ENCODE measurements around the gene RCN2.

The RCN2 gene

DNA sequence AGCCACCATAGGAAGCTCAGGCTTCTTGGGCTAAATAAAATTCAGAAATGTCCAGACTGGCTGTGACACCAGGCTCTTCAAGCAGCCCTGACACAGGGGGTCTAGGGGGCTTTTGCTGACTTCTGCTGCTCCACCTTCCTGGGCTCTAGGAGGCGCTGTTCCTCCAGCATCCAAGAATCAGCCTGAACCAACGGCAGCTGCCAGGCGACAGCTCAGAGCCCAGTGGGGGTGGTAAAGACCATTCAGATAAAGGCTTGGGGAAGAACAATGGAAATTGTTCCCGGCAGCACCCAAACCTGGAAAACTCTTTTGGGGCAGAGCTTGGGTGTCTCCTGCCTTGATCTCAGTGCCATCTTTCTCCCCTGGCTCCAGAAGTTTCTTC is 41.8 kb downstream of the RCN2 start:
- peaks cover 3% of the 10 kb centered on the region for H3K4me1 Mint-ChIP-seq
- H3K4me3 Mint-ChIP-seq, result no peak overlapping the region
- H3K36me3 Mint-ChIP-seq, result no peaks in the 10 kb centered on the region
- H3K27ac Mint-ChIP-seq, result no peak overlapping the region
- ATAC-seq (ENCODE audit: low read depth) (peak; percentile 60), DNase-seq (ENCODE audit: low spot score in 2 of 2) (peak; percentile 32 to 41)
- H3K9me3 Mint-ChIP-seq, result no peaks in the 10 kb centered on the region
- no peaks in the 10 kb centered on the region for H3K27me3 Mint-ChIP-seq

DNA sequence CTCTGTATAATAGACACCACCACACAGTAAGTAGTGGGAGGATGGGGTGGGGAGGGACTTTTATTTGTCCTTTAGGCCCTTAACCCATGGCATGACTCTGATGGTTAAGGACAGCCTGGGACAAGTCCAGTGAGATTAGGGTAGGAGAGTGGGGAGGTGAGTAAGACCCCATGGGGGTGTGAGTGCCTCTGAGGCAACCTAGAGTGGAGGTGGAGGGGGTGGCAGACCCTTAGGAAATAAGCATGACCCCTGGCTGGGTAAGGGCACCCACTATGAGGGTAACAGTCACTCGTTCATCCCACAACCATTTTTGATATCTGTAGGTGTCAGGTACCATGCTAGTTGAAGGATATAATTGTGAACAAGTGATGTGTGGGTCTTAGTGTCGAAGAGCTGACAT is 42.4 kb downstream of the RCN2 start:
- Mint-ChIP-seq H3K36me3 (no peaks in the 10 kb centered on the region), H3K27me3 (no peaks in the 10 kb centered on the region), H3K4me3 (no peak overlapping the region), H3K9me3 (peaks cover 1% of the 10 kb centered on the region), H3K27ac (no peak overlapping the region), H3K4me1 (peaks cover 3% of the 10 kb centered on the region)
- ATAC-seq (ENCODE audit: low read depth) (no peak), DNase-seq (ENCODE audit: low spot score in 2 of 2) (no peak)

DNA sequence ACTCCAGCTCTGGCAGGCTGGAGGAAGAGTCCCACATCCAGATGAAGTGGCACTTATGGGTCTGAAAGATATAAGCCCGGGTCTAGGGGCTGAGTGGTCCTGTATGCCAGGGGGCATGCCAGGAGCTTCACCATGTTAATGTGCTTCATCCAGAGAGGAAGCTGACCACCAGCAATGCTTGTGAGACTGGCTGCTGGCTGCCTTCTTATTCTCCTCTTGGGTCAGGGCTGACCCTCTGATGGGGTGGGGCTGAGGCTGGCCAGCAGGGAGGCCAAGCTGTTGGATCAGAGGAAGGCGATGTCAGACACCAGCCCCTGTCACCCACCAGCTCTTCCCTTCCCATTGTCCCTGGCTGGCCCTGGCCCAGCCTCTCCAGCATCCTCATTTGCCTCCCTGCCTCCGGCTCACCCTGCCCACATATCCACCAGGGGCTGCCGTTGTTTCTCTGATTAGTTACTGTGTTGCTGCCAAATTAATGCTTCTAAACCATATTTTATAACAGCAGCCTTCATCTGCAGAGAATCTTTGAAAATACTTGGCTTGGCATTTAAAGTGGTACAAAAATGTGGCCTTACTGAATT is 43.0 kb downstream of the RCN2 start:
- no peak overlapping the region for H3K27ac Mint-ChIP-seq
- peaks cover 3% of the 10 kb centered on the region for H3K4me1 Mint-ChIP-seq
- H3K36me3 Mint-ChIP-seq, result no peaks in the 10 kb centered on the region
- H3K9me3 Mint-ChIP-seq, result peaks cover 1% of the 10 kb centered on the region
- H3K27me3 Mint-ChIP-seq, result no peaks in the 10 kb centered on the region
- DNase-seq (ENCODE audit: low spot score in 2 of 2) (no peak), ATAC-seq (ENCODE audit: low read depth) (no peak)
- H3K4me3 Mint-ChIP-seq, result no peak overlapping the region

DNA sequence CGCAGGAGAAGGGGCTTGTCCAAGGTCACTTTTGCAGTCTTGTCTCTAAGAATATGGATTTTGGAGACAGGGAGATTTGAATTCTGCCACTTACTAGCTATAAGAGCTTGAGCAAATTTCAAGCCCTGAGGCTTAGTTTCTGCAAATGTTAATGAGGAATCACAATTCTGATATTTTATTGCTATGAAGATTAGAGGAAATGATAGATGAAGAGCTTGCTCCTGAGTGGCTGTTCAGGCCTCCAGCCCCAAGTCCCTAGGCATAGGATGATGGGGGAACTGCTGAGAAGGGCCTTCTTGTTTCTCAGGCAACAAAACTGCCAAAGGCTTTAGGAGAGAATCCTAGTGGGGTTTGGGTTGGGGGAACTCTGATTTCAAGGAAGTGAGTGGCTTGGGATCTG is 44.6 kb downstream of the RCN2 start:
- Mint-ChIP-seq H3K4me1 (peaks cover 3% of the 10 kb centered on the region), H3K27ac (no peak overlapping the region), H3K4me3 (no peak overlapping the region), H3K9me3 (peaks cover 1% of the 10 kb centered on the region), H3K36me3 (no peaks in the 10 kb centered on the region), H3K27me3 (peaks cover 3% of the 10 kb centered on the region)
- no peak for ATAC-seq (ENCODE audit: low read depth)
- no peak for DNase-seq (ENCODE audit: low spot score in 2 of 2)

DNA sequence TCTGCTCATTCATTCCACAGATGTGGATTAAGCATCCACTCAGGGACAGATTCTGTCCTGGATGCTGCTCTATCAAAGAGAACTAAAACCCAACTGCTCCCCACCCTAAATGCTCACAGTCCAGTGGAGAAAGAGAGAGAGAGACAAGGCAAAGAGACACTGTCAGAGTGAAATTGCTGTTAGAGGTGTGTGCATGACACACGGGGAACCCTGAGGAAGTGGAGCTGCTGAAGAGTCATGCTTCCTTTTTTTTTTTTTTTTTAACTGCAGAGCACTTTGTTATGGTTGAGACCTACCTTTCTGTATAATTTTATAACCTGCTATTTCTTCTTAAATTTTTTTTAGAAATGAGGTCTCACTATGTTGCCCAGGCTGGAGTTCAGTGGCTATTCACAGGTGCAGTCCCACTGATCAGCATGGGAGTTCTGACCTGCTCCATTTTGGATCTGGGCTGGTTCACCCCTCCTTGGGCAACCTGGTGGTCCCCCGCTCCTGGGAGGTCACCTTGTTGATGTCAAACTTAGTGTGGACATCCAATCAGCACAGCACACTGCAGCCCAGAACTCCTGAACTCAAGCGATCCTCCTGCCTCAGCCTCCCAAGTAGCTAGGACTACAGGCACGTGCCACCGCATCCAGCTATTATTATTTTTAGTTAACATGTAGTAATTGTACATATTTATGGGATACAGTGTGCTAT is 45.2 kb downstream of the RCN2 start:
- no peaks in the 10 kb centered on the region for H3K36me3 Mint-ChIP-seq
- peaks cover 3% of the 10 kb centered on the region for H3K4me1 Mint-ChIP-seq
- DNase-seq (ENCODE audit: low spot score in 2 of 2), result no peak
- ATAC-seq (ENCODE audit: low read depth), result peak; percentile 65
- H3K9me3 Mint-ChIP-seq, result peaks cover 1% of the 10 kb centered on the region
- H3K27me3 Mint-ChIP-seq, result peaks cover 3% of the 10 kb centered on the region
- H3K27ac Mint-ChIP-seq, result no peak overlapping the region
- no peak overlapping the region for H3K4me3 Mint-ChIP-seq

DNA sequence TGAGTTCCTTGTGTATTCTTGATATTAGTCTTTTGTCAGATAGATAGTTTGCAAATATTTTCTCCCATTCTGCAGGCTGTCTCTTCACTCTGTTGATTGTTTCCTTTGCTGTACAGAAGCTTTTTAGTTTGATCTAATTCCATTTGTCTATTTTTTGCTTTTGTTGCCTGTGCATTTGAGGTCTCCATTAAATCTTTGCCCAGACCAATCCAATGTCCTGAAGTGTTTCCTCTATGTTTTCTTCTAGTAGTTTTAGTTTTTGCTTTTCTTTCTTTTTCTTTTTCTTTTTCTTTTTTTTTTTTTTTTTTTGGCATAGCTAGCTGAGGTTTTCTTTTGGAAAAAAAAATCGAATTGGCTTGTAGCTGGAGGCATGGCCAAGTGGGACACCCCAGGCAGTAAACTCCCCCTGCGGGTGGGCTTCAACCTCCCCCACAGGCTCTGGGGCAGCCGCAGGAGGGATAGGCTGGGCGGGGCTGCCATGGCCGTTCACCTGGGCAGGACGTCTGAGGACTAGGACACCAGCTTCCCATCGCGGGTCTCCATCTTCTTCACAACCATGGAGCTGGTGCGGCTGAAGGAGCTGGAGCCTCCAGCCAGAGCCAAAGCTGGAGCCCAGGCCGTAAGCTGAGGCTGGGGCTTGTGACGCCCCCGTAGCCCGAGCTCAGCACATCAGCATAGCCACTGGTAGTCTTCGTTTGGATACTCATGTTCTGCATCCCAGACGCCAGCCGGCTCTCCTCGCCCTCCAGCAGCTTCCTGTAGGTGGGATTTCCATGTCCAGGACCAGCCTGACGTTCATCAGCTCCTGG is 47.2 kb downstream of the RCN2 start:
- Mint-ChIP-seq H3K4me3 (no peak overlapping the region), H3K27ac (no peak overlapping the region), H3K9me3 (peaks cover 1% of the 10 kb centered on the region), H3K36me3 (no peaks in the 10 kb centered on the region), H3K4me1 (peaks cover 3% of the 10 kb centered on the region), H3K27me3 (peaks cover 3% of the 10 kb centered on the region)
- DNase-seq (ENCODE audit: low spot score in 2 of 2) (no peak), ATAC-seq (ENCODE audit: low read depth) (no peak)

DNA sequence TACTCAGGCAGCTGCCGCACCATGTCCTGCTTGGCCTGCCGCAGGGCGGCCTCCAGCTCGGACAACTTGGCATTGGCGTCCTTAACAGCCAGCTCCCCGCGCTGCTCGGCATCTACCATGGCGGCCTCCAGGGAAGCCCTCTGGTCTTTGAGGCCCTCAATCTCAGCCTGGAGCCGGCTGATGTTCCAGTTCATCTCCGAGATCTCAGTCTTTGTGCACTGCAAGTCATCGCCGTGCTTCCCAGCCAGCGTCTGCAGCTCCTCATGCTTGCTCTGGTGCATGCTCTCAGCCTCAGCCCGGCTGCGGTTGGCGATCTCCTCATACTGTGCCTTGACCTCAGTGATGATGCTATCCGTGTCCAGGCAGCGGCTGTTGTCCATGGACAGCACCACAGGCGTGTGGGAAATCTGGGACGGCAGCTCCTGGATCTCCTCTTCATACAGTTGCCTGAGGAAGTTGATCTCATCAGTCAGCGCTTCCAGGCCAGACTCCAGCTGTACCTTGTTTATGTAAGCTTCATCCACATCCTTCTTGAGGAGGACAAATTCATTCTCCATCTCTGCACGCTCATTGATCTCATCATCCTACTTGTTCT is 47.9 kb downstream of the RCN2 start:
- DNase-seq (ENCODE audit: low spot score in 2 of 2) (no peak), ATAC-seq (ENCODE audit: low read depth) (no peak)
- Mint-ChIP-seq H3K36me3 (no peaks in the 10 kb centered on the region), H3K9me3 (peaks cover 1% of the 10 kb centered on the region), H3K27ac (no peak overlapping the region), H3K4me1 (peaks cover 3% of the 10 kb centered on the region), H3K4me3 (no peak overlapping the region), H3K27me3 (peaks cover 3% of the 10 kb centered on the region)

DNA sequence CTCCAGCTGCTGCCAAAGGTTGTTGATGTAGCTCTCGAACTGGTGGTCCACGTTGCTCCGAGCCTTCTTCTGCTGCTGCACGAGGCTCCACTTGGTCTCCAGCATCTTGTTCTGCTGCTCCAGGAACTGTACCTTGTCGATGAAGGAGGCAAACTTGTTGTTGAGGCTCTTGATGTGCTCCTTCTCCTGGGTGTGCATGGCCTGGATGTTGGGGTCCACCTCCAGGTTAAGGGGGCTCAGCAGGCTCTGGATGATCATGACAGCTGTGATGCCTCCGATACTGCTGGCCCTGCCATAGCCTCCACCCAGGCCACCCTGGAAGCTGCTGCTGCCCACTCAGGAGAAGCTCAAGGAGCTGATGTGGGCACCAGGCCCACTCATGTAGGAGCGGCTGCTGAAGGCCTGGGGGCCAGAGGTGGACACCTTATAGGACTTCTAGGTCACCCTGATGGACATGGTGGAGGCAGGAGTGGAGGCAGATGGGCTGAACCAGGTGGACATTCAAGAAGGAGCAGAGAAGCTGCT is 48.5 kb downstream of the RCN2 start:
- DNase-seq (ENCODE audit: low spot score in 2 of 2) (no peak), ATAC-seq (ENCODE audit: low read depth) (no peak)
- Mint-ChIP-seq H3K27ac (no peak overlapping the region), H3K9me3 (peaks cover 1% of the 10 kb centered on the region), H3K4me3 (no peak overlapping the region), H3K27me3 (peaks cover 3% of the 10 kb centered on the region), H3K36me3 (no peaks in the 10 kb centered on the region), H3K4me1 (peaks cover 3% of the 10 kb centered on the region)

DNA sequence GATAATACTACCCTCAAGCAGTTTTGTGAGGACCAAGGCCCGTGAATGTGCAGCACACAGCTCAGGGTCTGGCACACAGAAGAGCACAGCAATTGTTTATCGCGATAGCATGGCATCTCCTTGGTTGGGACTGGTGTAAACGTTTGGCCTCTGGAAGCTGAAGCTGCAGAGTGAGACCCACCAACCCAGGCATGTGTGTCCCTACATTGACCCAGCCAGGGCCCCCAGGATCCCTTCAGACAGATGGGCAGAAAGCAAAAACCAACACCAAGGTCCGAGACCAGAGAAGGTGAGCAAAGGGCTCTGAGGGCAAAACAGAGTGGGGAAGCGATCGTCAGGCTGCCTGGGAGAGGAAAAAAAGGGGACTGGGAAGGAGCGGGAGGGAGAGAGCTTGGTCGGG is 50.8 kb downstream of the RCN2 start:
- H3K4me3 Mint-ChIP-seq, result no peak overlapping the region
- no peak overlapping the region for H3K27ac Mint-ChIP-seq
- peaks cover 1% of the 10 kb centered on the region for H3K9me3 Mint-ChIP-seq
- no peak for ATAC-seq (ENCODE audit: low read depth)
- peaks cover 3% of the 10 kb centered on the region for H3K27me3 Mint-ChIP-seq
- DNase-seq (ENCODE audit: low spot score in 2 of 2), result no peak
- H3K4me1 Mint-ChIP-seq, result no peaks in the 10 kb centered on the region
- no peaks in the 10 kb centered on the region for H3K36me3 Mint-ChIP-seq

DNA sequence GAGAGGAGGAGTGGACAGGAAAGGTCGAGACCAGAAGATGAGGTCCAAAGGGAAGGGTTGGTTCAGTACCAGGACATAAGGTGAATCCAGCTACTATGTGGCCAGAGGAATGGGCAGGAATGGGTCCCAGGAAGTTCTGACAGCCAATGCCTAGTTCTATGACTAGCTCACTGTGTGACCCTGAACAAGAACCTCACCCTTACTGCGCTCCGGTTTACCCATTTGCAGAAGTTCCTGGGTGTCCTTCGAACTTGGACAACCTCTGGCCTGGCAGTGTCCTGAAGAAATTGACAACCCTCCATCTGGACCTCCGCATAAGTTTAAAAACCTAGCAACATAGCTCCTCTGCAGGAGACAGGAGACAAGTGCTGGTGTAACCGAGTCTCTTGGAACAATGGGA is 51.2 kb downstream of the RCN2 start:
- DNase-seq (ENCODE audit: low spot score in 2 of 2) (no peak), ATAC-seq (ENCODE audit: low read depth) (no peak)
- Mint-ChIP-seq H3K9me3 (peaks cover 1% of the 10 kb centered on the region), H3K27me3 (peaks cover 3% of the 10 kb centered on the region), H3K36me3 (no peaks in the 10 kb centered on the region), H3K4me1 (no peaks in the 10 kb centered on the region), H3K27ac (no peak overlapping the region), H3K4me3 (no peak overlapping the region)

DNA sequence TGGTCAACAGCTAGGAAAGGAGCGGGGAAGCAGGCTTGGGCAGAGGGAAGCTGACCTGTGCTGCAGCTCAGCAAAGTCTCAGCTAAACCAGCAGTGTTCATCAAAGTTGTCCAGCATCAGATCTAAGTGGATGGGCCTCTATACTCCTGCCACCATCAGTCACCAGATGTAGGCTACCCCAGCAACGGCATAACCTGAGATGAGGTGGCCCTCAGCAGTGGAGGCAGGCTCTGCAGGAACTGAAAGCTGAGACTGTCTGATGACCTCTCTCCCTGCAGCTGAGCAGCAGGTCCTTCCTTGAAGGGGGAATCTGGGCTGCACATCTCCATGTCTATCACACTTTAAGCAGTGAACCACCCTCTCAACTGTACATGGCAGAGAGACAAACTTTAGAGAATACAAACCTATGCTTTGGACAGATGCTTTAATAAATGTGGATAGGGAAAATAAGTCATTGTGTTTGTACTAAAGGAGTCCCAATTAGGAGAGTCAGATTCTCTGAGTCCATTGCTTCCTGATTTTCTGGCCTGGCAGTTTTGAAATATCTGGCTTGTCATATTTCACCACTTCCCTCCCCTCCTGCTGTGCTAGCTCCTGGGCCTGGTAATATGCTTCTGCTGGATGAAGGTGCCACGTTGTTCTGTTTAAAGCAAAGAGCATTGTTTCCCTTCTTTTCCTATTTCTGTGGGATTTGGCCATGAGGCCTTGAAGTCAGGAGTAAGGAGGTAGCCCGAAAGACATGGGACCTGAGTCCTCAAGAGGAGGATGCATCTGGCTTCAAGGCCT is 52.2 kb downstream of the RCN2 start:
- Mint-ChIP-seq H3K36me3 (no peaks in the 10 kb centered on the region), H3K4me3 (no peak overlapping the region), H3K9me3 (no peaks in the 10 kb centered on the region), H3K27ac (no peak overlapping the region), H3K4me1 (peaks cover 6% of the 10 kb centered on the region), H3K27me3 (peaks cover 3% of the 10 kb centered on the region)
- DNase-seq (ENCODE audit: low spot score in 2 of 2) (no peak), ATAC-seq (ENCODE audit: low read depth) (no peak)

DNA sequence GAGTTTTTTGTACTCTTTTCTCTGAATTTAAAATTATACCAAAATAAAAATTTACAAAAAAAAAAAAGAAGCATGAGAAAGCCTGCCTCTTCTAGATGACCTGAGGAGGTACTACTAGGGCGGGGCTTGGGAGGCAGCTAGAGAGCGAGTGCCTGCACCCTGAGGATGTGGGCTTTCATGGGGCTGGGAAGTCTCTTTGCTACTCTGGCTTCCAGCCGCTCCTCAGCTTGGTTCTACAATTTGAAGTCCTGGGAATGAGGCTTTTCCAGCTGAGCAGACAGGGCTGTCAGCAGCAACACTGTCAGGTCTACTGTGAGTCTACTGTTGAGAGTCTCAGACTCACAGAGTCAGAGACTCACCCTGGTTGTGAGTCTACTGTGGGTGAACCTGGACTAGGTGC is 55.2 kb downstream of the RCN2 start:
- ATAC-seq (ENCODE audit: low read depth), result no peak
- Mint-ChIP-seq H3K27ac (no peak overlapping the region), H3K4me1 (peaks cover 16% of the 10 kb centered on the region)

DNA sequence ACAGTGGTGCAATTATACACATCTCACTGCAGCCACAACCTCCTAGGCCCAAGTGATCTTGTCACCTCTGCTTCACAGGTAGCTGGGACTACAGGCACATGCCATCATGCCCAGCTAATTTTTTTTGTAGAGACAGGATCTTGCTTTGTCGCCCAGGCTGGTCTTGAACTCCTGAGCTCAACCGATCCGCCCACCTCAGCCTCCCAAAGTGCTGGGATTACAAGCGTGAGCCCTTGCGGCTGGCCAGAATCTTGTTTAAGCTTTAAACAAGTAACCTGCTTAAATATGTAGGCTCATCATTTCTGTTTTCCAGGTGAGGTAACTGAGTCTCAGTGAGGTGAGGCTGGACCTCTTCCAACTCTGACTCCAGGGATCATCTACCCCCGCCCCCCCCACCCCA is 55.7 kb downstream of the RCN2 start:
- no peaks in the 10 kb centered on the region for H3K9me3 Mint-ChIP-seq
- H3K4me1 Mint-ChIP-seq, result peaks cover 20% of the 10 kb centered on the region

More for the DNA sequence above, 55.2 kb downstream of the RCN2 start:
- Mint-ChIP-seq H3K27me3 (no peaks in the 10 kb centered on the region), H3K4me3 (no peak overlapping the region), H3K36me3 (no peaks in the 10 kb centered on the region), H3K9me3 (no peaks in the 10 kb centered on the region)
- DNase-seq (ENCODE audit: low spot score in 2 of 2), result no peak

More for the DNA sequence above, 55.7 kb downstream of the RCN2 start:
- DNase-seq (ENCODE audit: low spot score in 2 of 2) (no peak), ATAC-seq (ENCODE audit: low read depth) (no peak)
- Mint-ChIP-seq H3K27ac (no peak overlapping the region), H3K36me3 (no peaks in the 10 kb centered on the region), H3K4me3 (no peak overlapping the region), H3K27me3 (no peaks in the 10 kb centered on the region)

All from memory B cell (primary cell).